Left ventricle myocardium superior (tissue), 1 donor: Measurements from ENCODE around the gene NHLRC4. TPM values are rescaled to one million over a fixed set of nuclear protein-coding genes. Genes with fewer than 3 reads are reported as not detected.

Experiments used
- ATAC-seq: fragments of 200-7000 bp; cut with Tn5 transposase; one replicate; pipeline ENCODE4 v1.9.1; 2020; ENCODE audit warnings: mild to moderate bottlenecking, moderate library complexity
- DNase-seq: peaks from one replicate; pipeline ENCODE4 v3.0.0-alpha.2; 2020
- intact Hi-C: fragments of 100-400 bp; cut with micrococcal nuclease; formaldehyde crosslinking; loops from one replicate; pipeline ENCODE4 v1.11.0; 2022
- long read RNA-seq: library from polyadenylated mRNA; unstranded; transcript quantifications from one replicate; pipeline ENCODE4 v2.0.0, GENCODE V29; 2021
- total RNA-seq: library from RNA; stranded (reverse); fragmentation: NEBNext Ultra II Directional; extraction: Animal tissue kit (Norgen Biotek cat#: 25700); gene quantifications from one replicate; pipeline ENCODE4 v1.2.1, GENCODE V29; 2021
- donor health status: DM: no; HTN: yes; CAD: no; lungs with severe emphysema.

Gene NHLRC4, protein sequence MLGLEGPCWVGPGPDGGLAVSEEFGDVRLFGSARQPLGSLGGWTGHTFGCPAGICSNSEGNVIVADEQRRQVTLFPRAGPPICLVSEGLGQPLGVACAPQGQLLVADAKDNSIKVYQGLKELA
- 0.52 TPM for total RNA-seq
- long read RNA-seq: 0 reads

DNA sequence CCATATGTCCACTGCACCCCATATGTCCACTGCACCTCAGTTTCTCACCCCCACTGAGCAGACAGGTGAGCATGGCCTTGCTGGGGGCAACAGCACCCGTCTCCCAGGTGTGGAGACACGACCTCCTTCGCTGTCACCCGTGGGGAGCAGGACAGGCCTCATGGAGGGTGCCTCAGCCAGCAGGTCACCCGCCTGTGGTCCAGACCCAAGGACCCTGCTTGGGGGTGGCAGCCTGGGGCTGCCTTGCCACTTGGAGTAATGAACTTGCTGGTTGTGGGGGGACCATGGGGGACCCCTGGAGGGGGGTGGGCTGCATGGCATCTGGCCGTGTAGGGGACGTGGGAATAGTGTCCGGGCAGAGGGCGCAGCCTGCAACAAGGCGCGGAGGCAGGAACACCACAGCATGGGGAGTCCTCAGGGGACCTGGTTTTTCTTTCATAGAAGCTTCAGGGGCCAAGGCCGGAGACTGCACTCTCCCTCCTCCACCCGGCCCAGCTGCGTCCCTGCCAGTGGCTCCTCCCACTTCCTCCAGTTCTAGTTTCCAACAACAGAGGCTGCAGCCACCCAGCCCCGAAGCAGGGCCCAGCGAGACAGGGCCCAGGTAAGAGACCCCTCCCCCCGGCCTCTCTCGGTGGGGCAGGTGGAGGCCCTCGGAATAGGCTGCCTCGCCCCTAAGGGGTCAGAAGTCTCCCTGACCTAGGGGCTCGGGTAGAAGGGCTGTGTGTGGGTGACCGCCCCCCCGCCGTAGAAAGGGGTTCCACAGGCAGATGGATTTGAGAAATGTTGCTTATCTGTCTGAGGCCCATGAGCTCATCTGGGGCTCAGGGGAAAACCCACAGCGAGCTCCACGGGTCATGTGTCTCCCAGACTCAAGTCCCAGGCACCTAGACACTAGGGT is at the start of gene NHLRC4:
Gene NHLRC4, plus strand, starts transcription at position 531 of the 898 bp plus-strand sequence. CDS start 1,043 bp downstream, outside the sequence.
- DNase-seq (peak; percentile 83), ATAC-seq (peak; percentile 69)
- intact Hi-C loops: no loop called here

DNA sequence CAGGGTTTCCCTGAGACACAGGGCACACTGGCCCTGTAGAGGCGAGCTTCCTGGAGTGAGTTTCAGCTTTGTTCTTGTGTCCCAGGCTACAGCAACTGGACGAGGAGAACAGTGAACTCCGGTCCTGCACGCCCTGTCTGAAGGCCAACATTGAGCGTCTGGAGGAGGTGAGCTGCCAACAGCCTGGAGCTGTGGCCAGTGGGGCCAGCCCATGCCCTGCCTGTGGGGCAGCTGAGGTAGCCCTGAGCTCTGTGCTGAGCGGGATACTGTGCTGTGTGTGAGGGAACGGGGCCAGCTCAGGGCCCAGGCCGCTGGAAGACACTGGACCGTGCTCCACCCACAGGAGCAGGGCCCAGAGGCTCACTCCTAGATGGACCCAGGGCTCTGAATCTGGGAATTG is 47.9 kb upstream of the NHLRC4 start:
- intact Hi-C loops: no loop called here
- ATAC-seq: no peak
- no peak for DNase-seq

DNA sequence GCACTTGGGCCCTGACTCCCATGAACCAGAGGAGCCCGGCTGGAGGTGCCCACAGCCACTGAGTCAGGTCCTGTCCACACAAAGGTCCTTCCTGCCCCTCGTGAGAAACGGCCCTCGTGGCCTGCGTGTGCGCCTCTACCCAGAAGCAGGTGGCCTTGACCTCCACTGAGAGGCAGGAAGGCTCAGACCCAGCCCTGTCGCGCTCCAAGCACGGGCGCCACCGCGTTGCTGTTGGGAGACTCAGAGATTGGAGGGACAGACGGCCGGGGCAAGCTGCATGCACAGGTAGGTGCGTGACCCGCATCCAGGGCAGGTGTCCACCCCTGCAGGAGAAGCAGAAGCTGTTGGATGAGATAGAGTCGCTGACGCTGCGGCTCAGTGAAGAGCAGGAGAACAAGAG is 47.4 kb upstream of the NHLRC4 start:
- intact Hi-C loops: no loop called here
- no peak for DNase-seq
- ATAC-seq: no peak

DNA sequence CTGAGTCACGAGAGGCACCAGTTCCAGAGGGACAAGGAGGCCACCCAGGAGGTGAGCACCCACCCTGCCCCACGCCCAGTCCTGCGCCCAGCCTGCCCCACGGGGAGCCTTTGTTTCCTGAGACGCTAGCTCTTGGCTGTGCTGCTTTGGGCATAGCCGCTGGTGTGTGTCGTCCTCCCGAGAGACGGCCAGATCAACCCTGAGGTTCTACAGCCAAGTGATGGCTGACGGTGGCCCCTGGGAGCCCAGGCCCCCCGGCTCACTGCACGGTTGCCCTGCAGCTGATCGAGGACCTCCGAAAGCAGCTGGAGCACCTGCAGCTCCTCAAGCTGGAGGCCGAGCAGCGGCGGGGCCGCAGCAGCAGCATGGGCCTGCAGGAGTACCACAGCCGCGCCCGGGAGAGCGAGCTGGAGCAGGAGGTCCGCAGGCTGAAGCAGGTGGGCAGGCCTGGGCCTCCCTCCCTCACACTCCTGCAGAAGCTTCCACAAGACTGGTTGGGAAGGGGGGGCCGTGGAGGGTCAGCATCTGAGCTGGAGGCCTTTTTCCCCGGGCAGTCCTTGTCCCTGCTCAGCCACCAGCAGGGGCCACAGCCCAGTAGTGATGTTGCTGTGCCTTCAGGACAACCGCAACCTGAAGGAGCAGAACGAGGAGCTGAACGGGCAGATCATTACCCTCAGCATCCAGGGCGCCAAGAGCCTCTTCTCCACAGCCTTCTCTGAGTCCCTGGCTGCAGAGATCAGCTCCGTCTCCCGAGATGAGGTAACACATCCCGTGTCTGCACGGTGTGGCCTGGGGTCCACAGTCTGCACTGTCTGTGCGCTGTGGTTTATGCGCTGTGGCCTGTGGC is 46.7 kb upstream of the NHLRC4 start:
- DNase-seq: no peak
- ATAC-seq: no peak
- intact Hi-C loops: no loop called here

DNA sequence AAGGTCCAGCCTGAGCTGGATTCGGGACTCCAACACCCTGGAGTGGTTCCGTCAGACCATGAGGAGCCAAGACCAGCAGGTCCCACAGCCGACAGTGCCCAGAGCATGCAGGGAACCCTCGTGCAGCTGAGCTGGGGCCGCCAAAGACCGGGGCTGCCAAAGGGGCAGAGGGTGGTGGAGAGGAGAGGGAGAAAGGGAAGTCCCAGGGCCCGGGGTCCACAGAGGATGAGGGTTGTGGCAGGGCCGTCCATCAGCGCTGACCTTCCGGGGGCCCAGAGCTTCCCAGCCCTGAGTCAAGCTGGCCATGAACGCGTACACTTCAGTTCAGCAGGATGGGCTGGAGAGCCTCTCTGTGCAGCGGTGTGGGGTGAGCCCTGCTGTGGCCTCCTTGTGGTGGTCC is 46.0 kb upstream of the NHLRC4 start:
- DNase-seq (no peak), ATAC-seq (no peak)
- intact Hi-C loops: no loop called here

DNA sequence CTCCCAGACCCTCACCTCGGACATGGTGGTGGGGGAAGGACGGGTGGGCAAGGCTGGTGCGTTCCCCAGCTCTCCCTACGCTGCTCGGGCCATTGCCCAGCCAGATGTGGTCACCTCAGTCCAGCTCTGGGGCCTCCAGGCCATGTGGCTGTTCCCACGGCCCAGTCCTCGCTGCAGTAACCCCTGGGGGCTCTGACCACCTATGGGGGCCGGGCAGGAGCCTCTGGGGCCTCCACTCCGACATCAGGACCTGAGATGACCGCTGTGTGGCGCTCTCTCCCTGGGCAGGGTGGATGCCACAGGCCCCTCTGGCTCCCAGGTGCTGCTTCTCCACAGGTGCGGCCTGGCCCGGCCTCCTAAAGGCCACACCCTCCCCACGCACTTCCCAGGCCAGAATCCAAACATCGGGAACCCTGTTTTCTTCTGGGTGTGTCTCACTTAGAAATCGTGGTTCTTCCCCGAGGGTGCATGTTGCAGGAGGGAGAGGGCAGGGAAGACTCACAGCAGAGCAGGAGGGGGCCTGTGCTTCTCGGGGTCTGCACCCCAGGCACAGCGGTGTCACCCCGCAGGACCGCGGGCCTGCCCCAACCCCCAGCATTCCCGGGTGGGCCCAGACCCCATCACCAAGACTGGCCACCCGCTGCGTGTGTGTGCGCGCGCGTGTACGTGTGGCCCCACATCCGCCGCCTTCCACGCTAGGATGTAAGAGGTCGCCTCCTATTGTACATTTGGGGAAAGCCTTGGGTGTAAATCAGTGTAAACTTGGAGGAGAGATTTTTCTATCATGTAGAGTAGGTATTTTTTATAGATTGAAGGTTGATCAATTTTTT is 45.2 kb upstream of the NHLRC4 start:
- ATAC-seq (no peak), DNase-seq (no peak)
- intact Hi-C loops: no loop called here

DNA sequence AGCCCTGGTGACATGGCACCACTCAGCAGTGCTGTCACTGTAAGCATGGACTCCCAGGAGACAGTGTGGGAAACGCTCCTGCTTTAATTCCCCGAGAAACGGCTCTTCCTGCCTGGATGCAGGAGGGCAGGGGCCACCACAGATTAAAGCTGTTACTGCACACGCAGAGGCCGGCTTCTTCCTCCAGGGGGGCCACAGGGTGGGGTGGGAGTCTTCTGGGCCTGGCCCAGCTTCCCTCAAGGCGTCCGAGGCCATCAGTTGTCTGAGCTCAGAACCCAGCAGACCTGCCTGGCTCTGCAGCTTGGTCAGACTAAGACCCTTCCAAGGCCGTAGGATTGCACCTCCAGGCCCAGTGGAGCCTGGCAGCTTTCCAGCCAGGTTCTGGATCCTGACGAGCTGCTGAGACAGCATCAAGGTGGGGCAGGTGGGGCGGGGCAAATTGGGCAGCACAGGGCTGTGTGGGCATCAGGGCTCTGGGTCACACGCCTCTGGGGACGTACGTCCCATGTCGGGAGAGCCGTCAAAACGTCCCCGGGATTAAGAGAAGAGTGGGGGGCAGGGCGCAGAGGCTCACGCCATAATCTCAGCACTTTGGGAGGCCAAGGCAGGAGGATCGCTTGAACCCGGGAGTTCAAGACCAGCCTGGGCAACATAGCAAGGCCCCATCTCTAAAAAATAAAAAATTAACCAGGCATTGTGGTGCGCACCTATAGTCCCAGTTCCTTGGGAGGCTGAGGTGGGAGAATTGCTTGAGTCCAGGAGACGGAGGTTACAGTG is 44.3 kb upstream of the NHLRC4 start:
- intact Hi-C loops: no loop called here
- DNase-seq (no peak), ATAC-seq (no peak)

DNA sequence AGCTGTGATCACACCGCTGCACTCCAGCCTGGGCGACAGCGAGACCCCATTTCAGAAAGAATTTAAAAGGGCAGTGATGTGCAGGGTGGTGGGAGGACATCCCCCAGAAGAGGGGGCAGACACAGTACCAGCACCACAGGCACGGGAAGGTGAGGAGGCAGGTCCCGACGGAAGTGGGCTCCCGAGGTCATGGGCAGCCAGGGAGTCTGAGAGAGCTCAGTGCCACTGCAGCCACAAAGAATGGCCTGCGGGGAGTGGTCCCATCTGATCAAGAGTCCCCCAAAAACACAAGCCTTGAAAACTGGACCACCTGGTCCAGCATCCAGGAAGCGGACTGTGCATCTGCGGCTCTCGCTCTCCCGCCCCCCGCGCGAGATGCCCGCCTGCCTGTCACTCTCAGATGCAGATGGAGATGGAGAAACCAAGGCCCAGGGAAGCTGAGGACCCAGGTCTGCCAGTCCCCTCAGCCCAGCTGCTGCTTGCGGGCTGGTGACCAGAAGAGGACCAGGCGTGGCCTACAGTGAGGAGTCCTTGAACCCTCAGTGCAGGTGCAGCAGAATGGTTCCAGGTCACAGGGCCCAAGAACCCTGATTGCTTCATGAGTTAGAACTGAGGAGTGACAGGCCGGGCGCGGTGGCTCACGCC is 43.6 kb upstream of the NHLRC4 start:
- DNase-seq (no peak), ATAC-seq (no peak)
- intact Hi-C loops: no loop called here

DNA sequence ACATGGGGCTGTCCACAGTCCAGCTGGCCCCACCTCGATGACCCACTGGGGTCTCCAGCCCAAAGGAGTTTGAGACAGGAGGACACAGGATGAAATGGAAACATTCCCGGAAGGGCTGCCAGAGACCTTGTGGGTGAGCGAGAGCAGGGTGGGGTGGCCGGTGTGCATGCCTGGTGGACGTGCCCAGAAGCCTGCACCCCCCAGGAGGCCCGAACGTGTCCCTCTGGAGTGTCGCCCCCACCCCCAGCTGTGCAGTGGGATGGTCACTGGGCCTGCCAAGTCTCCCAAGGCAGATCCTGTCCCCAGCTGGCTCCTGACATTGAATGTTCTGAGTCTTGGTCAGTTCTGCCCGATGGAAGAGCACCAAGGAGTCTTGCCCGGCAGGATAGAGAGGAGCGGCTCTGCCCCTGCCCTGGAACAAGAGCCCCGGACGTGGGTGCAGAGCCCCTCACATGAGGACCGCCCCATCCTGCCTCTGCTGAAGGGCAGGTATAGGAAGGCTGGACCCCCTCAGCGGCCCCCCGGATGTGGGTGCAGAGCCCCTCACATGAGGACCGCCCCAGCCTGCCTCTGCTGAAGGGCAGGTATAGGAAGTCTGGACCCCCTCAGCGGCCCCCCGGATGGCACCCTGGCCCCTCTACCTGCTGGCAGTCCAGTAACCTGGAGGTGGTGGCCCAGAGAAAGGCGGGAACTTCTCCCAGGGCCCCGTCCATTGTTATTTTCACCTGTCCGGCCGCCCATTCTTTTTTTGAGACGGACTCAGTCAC is 42.3 kb upstream of the NHLRC4 start:
- DNase-seq: peak; percentile 28
- intact Hi-C loops: no loop called here
- ATAC-seq: no peak

DNA sequence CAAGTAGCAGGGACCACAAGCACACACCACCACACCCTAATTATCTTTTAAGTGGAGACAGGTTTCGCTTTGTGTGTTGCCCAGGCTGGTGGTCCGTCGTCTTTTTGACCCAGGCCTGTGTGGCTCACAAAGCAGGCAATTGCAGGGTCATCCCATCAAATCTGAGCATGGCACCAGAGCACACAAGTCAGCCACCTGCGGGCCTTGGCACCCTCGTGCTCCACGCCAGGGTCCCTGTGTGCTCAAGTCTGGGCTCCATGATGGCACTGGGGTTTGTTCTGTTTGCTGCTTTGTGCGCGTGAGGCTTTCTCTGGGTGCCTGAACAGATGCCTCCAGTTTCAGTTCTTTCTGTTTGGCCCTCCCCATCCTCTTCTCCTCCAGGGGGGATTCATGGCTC is 41.7 kb upstream of the NHLRC4 start:
- DNase-seq (peak; percentile 26), ATAC-seq (no peak)
- intact Hi-C loops: no loop called here

DNA sequence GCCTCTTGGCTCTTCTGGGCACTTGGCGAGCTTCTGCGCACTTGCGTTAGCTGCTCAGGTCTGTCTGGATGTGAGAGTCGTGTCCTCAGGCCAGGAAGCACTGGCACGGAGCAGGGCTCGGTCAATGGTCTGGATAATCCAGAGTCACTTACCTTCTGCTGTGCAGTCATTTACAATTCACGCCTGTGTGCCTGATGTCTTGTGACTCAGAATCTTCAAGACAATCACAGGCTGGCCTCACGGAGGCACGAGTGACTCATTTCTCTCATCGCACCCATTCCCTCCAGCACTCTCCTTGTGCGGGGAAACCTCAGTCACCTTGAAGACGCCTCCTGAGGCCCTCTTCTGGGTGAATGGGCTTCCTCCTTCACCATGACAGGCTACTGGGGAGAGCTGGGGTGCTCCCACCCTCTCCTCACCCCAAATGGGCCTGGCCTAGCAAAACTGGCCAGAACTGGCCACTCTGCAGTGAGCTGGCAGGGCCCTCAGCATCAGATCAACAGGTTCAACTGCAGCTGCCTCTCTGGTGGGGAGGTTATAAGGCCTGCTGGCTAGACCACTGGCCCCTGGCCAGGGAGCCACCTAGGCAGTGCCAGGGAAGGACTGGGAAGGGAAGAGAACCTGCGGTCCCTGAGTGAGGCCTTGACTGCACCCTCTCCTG is 41.2 kb upstream of the NHLRC4 start:
- intact Hi-C loops: no loop called here
- no peak for ATAC-seq
- DNase-seq: peak; percentile 61

DNA sequence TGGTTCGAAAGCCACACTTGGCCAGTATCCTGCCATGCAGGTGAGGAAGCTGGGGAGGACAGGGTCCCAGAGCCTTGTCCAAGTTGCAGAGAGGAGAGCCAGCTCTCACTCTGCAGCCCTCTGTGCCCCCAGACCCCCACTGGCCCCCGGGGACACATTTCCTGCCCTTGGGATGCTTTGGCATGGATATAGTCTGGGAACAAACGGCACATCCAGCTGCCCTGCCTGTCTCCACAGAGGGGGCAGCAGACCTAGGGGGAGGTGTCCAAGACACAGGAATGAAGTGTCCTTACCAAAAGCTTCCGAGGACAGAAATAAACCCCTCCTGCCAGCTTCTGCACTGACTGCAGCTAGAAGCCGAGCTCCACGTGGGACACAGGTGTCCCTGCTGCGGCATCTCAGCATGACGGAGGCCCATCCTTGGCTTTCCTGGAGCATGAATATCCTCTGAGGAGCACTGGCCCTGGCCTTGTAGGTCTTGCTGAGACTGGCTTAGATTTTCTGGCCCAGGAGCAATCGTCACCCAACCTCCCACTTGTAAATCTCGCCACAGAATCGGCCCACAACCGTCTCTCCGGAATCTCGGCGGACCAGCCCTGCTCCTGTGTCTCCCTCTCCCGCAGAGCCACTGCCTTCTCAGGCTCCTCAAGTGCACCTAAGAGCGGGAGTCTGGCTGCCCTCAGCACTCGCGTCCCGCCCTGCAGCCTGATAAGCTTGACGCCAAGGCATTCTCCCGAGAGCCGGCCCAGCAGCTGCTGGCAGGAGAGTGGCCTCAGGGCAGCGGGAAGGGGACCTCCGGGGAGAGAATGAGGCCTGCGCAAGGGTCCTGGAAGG is 40.4 kb upstream of the NHLRC4 start:
- DNase-seq (peak; percentile 75), ATAC-seq (peak; percentile 49)
- intact Hi-C loops: no loop called here

DNA sequence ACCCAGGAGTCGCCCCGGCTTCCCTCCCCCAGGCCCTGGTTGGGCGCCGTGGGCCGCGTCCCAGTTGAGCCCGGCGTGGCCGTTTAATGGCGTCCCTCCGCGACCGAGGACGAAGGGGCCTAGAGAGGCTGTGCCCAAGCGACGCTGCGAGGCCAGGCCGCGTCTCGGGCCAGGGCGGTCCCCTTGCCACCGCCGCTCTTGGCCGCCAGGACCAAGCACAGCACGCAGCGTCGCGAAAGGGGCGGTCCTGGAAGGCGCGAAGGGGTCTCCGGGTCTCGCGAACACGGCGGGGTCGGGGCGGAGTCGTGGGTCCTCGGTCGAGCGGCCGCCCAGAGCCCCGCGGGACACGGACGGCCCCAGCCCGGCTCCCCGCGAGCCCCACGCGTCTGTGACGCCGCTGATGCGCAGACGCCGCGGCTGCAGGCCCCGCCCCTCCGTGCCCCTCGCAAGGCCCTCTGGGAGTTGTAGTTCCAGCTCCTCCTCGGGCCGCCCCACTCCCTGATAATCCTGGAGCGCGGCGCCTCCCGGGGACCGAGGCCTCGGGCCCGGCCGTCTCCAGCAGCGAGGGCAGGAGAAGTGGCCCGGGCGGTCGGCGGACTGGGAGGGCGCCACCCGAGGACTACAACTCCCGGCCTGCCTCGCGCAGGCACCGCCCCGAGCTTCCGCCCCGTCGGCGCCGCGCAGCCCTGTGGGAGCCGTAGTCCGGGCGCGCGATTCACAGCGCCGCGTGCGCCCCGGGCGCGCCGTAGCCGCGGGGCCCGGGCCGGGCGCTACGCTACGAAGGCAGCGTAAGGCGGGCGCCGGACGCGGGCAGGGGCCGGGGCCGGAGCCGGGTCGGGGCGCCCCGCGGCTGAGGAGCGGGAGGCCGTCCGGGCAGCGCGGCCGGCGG is 39.5 kb upstream of the NHLRC4 start, which contains the start of gene CAPN15:
Gene CAPN15, plus strand, starts transcription at position 698 of the 889 bp plus-strand sequence. CDS start 19,127 bp downstream, outside the sequence.
- DNase-seq (peak; percentile 93), ATAC-seq (peak; percentile 91)
- intact Hi-C loops: no loop called here

DNA sequence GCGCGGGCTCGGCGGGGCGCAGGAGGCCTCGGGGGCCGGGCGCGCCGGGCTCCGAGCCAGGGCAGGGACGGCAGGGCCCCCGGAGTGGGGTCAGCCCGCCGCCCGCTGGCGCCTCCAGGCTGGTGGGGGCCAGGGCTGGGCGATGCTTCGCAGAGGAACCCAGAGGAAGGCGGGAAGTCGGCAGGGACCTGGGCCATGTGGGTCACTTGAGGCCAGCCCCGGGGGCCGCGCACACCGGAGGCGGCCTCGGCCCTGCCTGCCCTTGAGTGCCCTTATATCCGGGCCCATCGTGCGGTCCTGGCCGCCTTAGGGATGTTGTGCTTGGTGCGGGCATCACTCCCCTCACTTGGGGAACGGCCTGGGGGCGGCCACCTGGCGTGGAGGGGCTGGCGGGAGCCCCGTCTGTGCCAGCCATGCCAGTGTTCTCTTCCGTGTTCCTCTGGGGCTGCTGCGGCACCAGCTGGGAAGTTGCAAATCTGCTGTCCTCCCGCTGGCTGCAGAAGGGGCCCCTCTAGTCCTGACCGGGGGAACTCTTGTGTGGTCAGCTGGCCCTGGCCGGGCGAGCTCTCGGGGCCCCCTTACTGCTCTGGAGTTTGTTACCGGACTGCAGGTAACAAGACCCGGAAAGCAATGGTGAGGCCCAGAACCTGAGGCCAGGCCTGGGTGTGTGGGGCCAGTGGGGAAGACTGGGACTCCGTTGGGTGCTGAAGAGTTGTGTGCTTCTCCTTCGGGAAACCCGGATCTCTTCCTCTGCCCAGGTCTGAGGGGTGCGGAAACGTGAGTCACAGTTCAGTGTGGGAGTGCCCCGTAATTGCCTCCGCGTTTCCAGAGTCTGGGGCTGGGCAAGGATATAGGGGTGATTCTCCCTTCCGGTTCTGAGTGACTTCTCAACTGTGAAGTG is 38.4 kb upstream of the NHLRC4 start:
- DNase-seq (peak; percentile 63), ATAC-seq (no peak)
- intact Hi-C loops: no loop called here
